GM12872 (cell line): ENCODE results near the gene IRF2BPL.

Experiments used
- TF ChIP-seq, protein P1 (sequence below): IDR thresholded peaks from 3 replicates; pipeline ENCODE4 v1.5.1; 2011; ENCODE audit warnings: low read depth, mild to moderate bottlenecking, low read length, moderate library complexity; ENCODE audit not compliant: insufficient read depth

IRF2BPL gene

GRCh38 chr14:77028384-77029231 is at the start of gene IRF2BPL:
Gene IRF2BPL (minus strand): TSS chr14:77028708. CDS start chr14:77027792, 916 bp downstream.
- TF ChIP-seq, protein P1, sequence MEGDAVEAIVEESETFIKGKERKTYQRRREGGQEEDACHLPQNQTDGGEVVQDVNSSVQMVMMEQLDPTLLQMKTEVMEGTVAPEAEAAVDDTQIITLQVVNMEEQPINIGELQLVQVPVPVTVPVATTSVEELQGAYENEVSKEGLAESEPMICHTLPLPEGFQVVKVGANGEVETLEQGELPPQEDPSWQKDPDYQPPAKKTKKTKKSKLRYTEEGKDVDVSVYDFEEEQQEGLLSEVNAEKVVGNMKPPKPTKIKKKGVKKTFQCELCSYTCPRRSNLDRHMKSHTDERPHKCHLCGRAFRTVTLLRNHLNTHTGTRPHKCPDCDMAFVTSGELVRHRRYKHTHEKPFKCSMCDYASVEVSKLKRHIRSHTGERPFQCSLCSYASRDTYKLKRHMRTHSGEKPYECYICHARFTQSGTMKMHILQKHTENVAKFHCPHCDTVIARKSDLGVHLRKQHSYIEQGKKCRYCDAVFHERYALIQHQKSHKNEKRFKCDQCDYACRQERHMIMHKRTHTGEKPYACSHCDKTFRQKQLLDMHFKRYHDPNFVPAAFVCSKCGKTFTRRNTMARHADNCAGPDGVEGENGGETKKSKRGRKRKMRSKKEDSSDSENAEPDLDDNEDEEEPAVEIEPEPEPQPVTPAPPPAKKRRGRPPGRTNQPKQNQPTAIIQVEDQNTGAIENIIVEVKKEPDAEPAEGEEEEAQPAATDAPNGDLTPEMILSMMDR = no peak

DNA sequence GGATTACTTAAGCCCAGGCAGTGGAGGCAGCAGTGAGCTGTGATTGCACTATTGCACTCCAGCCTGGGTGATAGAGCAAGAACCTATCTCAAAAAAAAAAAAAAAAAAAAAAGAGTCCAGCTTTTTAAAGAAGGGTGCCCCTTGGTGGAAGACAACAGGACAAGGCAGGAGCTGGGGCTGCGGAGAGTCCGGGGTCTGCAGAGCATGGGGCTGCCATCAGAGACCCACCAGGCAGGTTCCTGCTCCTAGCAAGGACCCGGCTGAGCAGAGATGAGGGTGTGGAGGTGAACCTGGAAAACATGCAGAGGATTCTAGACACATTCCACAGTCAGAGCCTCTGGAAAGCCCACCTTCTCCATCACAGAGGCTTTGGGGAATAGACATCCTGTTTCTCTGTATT is 48.5 kb upstream of the IRF2BPL start:
- TF ChIP-seq, protein P1 = no peak

DNA sequence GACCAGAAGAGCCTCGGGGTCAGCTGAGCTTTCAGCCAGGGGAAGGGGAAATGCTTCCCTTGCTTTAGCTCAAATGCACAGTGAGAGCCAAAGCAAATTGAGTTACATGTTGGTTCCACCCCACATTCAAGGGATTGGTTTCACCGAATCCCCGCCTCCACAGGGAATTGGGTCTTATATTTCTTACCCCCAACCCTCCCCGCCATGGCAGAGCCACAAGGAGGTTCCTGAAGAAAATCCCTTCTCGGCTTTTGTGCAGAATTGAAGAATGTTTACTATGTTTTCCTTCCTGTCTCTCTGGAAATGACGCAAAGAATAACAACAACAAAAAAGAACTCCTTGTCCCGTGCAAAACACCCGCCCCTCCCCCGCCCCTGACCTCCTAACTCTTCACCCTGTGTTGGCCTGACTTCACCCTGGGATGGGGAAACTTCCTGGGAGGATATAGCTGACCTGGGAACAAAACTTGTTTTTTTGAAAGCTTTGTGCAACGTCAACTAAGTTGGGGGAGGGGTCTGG is 47.7 kb upstream of the IRF2BPL start:
- TF ChIP-seq, protein P1 = no peak

DNA sequence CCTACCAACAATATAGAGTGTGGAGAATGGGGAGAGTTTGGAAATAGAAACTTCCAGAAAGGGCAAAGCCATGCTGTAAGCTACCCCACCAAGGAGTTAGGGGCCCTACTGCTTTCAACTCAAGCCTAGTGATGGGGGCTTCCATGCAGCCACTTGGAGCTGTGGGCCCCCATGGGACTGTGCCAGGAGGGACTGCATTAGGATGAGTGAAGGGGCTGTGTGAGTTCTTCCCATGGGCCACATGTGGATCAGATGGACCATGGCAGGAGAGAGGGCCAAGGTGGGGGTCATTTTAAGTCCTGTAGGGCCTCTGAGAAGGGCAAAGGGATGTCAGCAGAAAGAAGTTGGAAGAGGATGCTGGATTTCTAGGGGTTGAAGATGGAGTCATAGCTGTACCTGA is 46.5 kb upstream of the IRF2BPL start:
- TF ChIP-seq, protein P1 = no peak

DNA sequence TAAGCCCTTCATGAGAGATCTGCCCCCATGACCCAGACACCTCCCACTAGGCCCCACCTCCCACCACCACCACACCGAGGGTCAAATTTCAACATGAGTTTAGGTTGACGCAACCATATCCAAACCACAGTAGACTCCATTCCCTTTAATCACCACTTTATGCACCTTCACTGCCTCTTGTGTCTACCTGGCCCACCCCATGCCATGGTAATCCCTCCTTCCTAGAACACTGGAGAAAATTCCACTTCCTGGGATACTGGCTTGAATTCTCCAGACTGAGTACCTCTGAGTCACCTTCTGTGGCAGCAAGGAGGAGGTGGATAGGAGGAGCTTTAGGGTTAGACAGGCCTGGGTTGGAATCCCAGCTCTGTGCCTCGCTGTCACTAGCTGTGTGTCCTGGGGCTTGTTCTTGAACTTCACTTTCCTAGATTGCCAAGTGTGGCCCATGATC is 43.5 kb upstream of the IRF2BPL start:
- TF ChIP-seq, protein P1 = no peak

GRCh38 chr14:77069551-77069950 is 41.0 kb upstream of the IRF2BPL start:
- TF ChIP-seq, protein P1 = no peak

DNA sequence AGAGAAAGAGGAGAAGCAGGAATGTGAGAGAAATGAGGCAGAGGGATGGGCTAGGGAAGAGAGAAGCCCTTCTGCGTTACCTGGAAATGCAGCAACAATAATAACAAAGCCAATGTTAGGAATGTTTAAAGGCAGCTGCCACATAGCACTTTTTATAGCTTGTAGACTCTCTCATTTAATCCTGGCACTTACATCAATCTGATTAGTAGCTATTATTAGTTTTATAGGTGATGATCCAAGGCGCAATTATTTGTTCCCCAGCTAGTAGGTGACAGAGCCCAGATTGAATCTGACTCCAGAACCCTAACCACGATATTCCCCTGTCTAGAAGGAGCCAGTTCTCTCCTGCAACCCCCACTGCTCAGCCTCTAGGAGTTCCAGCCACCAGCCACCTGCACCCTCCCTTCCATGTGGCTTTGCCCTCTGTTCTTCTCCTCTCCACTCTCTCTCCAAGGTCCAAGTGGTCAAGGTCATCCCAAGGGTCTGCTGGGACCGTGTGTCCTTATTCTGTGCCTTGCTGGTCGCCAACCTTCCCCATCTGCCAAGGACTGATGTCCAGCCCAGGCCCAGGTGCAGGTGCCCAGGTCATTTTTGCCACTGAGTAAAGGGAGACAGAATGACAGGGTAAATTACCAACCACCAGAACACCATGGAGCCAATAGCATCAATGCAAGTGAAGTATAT is 40.2 kb upstream of the IRF2BPL start:
- TF ChIP-seq, protein P1 = no peak
